Endothelial cell (in vitro differentiated cells): Measurements from ENCODE around the gene PCDHGC4. TPM values are rescaled to one million over a fixed set of nuclear protein-coding genes. Genes with fewer than 3 reads are reported as not detected.
A peak's percentile ranks its signal among the peaks of the same experiment; 100 is the strongest.

Source experiments
- DNase-seq: peaks from one replicate; pipeline ENCODE4 v3.0.0; 2021; ENCODE audit warnings: low spot score
- H3K27ac Mint-ChIP-seq: one replicate; pipeline ENCODE4 v1.8.0; 2021; ENCODE audit warnings: mixed read lengths, inconsistent platforms; ENCODE audit not compliant: unreplicated experiment
- H3K27me3 Mint-ChIP-seq: one replicate; pipeline ENCODE4 v1.8.0; 2021; ENCODE audit warnings: mild to moderate bottlenecking, moderate library complexity, mixed read lengths, inconsistent platforms; ENCODE audit not compliant: unreplicated experiment
- H3K36me3 Mint-ChIP-seq: one replicate; pipeline ENCODE4 v1.8.0; 2021; ENCODE audit warnings: mild to moderate bottlenecking, low read depth, mixed read lengths, inconsistent platforms; ENCODE audit not compliant: unreplicated experiment
- H3K4me1 Mint-ChIP-seq: one replicate; pipeline ENCODE4 v1.8.0; 2021; ENCODE audit warnings: mild to moderate bottlenecking, mixed read lengths, inconsistent platforms; ENCODE audit not compliant: unreplicated experiment
- H3K4me3 Mint-ChIP-seq: one replicate; pipeline ENCODE4 v1.8.0; 2021; ENCODE audit warnings: mild to moderate bottlenecking, mixed read lengths, inconsistent platforms; ENCODE audit not compliant: unreplicated experiment
- H3K9me3 Mint-ChIP-seq: one replicate; pipeline ENCODE4 v1.8.0; 2021; ENCODE audit warnings: mixed read lengths, inconsistent platforms; ENCODE audit not compliant: unreplicated experiment
- long read RNA-seq: library from polyadenylated mRNA; unstranded; transcript quantifications from one replicate; pipeline ENCODE4 v2.0.0, GENCODE V29; 2020; ENCODE audit not compliant: unreplicated experiment
- total RNA-seq: library from RNA; stranded (reverse); fragmentation: NEBNext Ultra II Directional; extraction: Animal tissue kit (Norgen Biotek cat#: 25700); gene quantifications from one replicate; pipeline ENCODE4 v1.2.1, GENCODE V29; 2021; ENCODE audit not compliant: unreplicated experiment
- TF ChIP-seq, protein P1 (sequence below): fragments of 200-600 bp; sonication (generic); IDR thresholded peaks from one replicate; pipeline ENCODE4 v1.5.0; 2021; ENCODE audit warnings: antibody characterized with exemption; ENCODE audit not compliant: unreplicated experiment

Gene PCDHGC4
- total RNA-seq, result 3.5 TPM
- long read RNA-seq, result 0 reads

DNA sequence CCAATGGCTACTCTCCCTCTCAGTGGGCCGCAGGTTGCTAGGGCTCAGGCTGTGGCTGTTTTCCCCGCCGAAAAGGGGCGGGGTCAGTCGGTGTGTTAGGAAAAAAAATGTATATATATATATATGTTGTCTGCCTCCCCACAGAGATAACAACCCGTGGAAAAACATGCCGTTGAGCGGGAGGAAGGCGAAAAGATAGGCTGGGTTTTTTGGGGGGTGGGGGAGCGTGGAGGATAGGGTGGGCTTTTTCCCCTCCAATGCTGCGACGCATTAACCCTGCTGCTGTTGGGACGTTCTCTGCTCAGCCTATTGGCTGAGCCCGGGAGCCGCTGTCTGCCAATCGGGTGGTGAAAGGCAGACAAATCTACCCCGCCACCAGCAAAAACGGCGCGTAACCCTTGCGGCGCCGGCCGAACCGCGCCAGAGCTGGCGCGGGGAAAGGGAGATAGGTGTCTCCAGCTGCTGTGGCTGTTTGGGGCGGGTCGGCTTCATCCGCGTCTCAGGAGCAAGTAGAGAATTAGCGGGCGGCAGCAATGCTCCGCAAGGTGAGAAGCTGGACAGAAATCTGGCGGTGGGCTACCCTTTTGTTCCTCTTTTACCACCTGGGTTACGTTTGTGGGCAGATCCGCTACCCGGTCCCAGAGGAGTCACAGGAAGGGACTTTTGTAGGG is at the start of gene PCDHGC4:
Gene PCDHGC4 (plus strand): TSS at position 390 of the 671 bp plus-strand sequence. CDS start 144 bp downstream, at position 534.
- TF ChIP-seq, protein P1, sequence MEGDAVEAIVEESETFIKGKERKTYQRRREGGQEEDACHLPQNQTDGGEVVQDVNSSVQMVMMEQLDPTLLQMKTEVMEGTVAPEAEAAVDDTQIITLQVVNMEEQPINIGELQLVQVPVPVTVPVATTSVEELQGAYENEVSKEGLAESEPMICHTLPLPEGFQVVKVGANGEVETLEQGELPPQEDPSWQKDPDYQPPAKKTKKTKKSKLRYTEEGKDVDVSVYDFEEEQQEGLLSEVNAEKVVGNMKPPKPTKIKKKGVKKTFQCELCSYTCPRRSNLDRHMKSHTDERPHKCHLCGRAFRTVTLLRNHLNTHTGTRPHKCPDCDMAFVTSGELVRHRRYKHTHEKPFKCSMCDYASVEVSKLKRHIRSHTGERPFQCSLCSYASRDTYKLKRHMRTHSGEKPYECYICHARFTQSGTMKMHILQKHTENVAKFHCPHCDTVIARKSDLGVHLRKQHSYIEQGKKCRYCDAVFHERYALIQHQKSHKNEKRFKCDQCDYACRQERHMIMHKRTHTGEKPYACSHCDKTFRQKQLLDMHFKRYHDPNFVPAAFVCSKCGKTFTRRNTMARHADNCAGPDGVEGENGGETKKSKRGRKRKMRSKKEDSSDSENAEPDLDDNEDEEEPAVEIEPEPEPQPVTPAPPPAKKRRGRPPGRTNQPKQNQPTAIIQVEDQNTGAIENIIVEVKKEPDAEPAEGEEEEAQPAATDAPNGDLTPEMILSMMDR, result no peak
- Mint-ChIP-seq H3K27me3 (peaks cover 9% of the 10 kb centered on the region), H3K4me1 (peaks cover 44% of the 10 kb centered on the region), H3K27ac (peak within 1 kb of the TSS; percentile 76), H3K9me3 (no peaks in the 10 kb centered on the region), H3K36me3 (peaks cover 45% of the 10 kb centered on the region), H3K4me3 (peak within 1 kb of the TSS; percentile 76)
- DNase-seq, result peak; percentile 64

- Mint-ChIP-seq H3K27me3 (peaks cover 2% of the 10 kb centered on the region), H3K4me1 (no peaks in the 10 kb centered on the region), H3K4me3 (no peak overlapping the region), H3K9me3 (peaks cover 8% of the 10 kb centered on the region), H3K27ac (no peak overlapping the region), H3K36me3 (peaks cover 34% of the 10 kb centered on the region)
- TF ChIP-seq, protein P1, result no peak
- DNase-seq, result no peak
Observed at GRCh38 chr5:141437221-141437620, 47.6 kb upstream of the PCDHGC4 start.

DNA sequence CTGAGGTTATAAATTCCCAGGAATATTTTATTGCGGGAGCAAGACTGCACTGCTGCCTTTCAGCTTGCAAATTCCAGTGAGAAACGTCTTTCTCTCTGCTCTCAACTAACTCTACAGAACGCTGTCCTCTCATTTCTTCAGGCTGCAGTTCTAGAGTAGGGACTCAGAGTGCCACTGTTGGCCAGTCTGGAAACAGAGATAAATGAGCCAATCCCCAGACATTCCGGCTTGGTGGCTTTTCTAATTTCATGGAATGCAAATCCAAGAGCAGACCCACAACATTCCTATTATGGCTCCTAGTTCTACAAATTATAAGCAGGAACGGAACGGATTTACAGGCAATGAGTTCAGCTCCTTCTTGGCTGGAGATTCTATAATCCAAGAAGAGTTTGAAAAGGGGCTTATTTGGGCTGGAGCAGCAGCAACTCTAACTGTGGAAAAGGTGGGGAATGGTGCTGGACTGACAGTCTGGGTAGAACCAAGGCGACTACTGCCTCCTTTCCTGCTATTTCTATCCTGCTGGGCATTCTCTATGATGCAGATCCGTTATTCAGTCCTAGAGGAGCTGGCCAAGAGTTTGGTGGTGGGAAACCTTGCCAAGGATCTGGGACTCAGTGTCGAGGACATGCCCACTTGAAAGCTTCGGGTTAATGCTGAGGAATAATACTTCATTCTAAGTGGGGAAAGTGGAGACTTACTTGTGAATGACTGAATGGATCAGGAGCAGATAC is 45.3 kb upstream of the PCDHGC4 start:
- peaks cover 20% of the 10 kb centered on the region for H3K36me3 Mint-ChIP-seq
- peaks cover 3% of the 10 kb centered on the region for H3K9me3 Mint-ChIP-seq
- H3K4me3 Mint-ChIP-seq, result no peak overlapping the region
- H3K27me3 Mint-ChIP-seq, result peaks cover 2% of the 10 kb centered on the region
- H3K27ac Mint-ChIP-seq, result no peak overlapping the region
- no peaks in the 10 kb centered on the region for H3K4me1 Mint-ChIP-seq
- DNase-seq, result no peak
- TF ChIP-seq, protein P1, result no peak

- DNase-seq, result no peak
- peaks cover 17% of the 10 kb centered on the region for H3K36me3 Mint-ChIP-seq
- H3K4me3 Mint-ChIP-seq, result no peak overlapping the region
- peaks cover 3% of the 10 kb centered on the region for H3K9me3 Mint-ChIP-seq
- TF ChIP-seq, protein P1, result no peak
- peaks cover 2% of the 10 kb centered on the region for H3K27me3 Mint-ChIP-seq
- no peaks in the 10 kb centered on the region for H3K4me1 Mint-ChIP-seq
- H3K27ac Mint-ChIP-seq, result no peak overlapping the region
Observed at GRCh38 chr5:141440341-141440740, 44.5 kb upstream of the PCDHGC4 start.

- Mint-ChIP-seq H3K4me1 (no peaks in the 10 kb centered on the region), H3K27me3 (peaks cover 2% of the 10 kb centered on the region), H3K27ac (peak overlapping the region; percentile 58), H3K9me3 (peaks cover 3% of the 10 kb centered on the region), H3K4me3 (peak overlapping the region; percentile 71), H3K36me3 (peaks cover 17% of the 10 kb centered on the region)
- TF ChIP-seq, protein P1, result no peak
- no peak for DNase-seq
Observed at GRCh38 chr5:141441571-141442170, 43.2 kb upstream of the PCDHGC4 start.
